GM19240 (cell line): ENCODE data around the gene CST9.

Experiments
- DNase-seq: peaks from one replicate; pipeline ENCODE4 v3.0.0; 2011; ENCODE audit warnings: low spot score; ENCODE audit not compliant: insufficient read length

CST9 gene

GRCh38 chr20:23554401-23554800, 51.3 kb downstream of the CST9 start:
- no peak for DNase-seq
